Nephron (organoid): ENCODE results near the gene TOGARAM1.

ENCODE experiments used
- H3K27ac Mint-ChIP-seq, 3 experiments: 2 replicates each; pipeline ENCODE4 v1.8.0; 2020; ENCODE audit warnings: mixed read lengths in 3 of 3, mild to moderate bottlenecking in 2 of 3, moderate library complexity in 1 of 3
- H3K27me3 Mint-ChIP-seq: 2 replicates; pipeline ENCODE4 v1.8.0; 2021; ENCODE audit warnings: low read depth, mild to moderate bottlenecking, moderate library complexity, mixed read lengths
- H3K36me3 Mint-ChIP-seq: 2 replicates; pipeline ENCODE4 v1.8.0; 2020; ENCODE audit warnings: low read depth, mixed read lengths
- H3K4me1 Mint-ChIP-seq: 2 replicates; pipeline ENCODE4 v1.8.0; 2020; ENCODE audit warnings: mixed read lengths
- H3K4me3 Mint-ChIP-seq, 3 experiments: 2 replicates each; pipeline ENCODE4 v1.8.0; 2020; ENCODE audit warnings: mild to moderate bottlenecking in 3 of 3, mixed read lengths in 3 of 3, moderate library complexity in 2 of 3
- H3K9me3 Mint-ChIP-seq: 2 replicates; pipeline ENCODE4 v1.8.0; 2020; ENCODE audit warnings: mixed read lengths
- CTCF ChIP-seq, 3 experiments: fragments of 200-600 bp; sonication (generic); IDR thresholded peaks; one replicate each; pipeline ENCODE4 v1.5.0; 2021; ENCODE audit warnings: antibody characterized with exemption in 3 of 3; ENCODE audit not compliant: unreplicated experiment in 3 of 3

TOGARAM1 gene

GRCh38 chr14:44979740-44980356 lies 17.9 kb downstream of the TOGARAM1 start:
- H3K36me3 Mint-ChIP-seq: peaks cover 9% of the 10 kb centered on the region
- TF ChIP-seq CTCF (IDR thresholded peaks at IDR 0.05; ENCODE audit: unreplicated experiment in 3 of 3): no peak
- H3K4me3 Mint-ChIP-seq: no peak overlapping the region
- H3K9me3 Mint-ChIP-seq: no peaks in the 10 kb centered on the region
- peak overlapping the region in 1 of 3 experiments; percentile 59 for H3K27ac Mint-ChIP-seq
- H3K4me1 Mint-ChIP-seq: peaks cover 14% of the 10 kb centered on the region
- no peaks in the 10 kb centered on the region for H3K27me3 Mint-ChIP-seq

GRCh38 chr14:44981198-44981597 lies 19.2 kb downstream of the TOGARAM1 start:
- Mint-ChIP-seq H3K27ac (no peak overlapping the region), H3K9me3 (no peaks in the 10 kb centered on the region), H3K4me3 (no peak overlapping the region), H3K36me3 (peaks cover 5% of the 10 kb centered on the region), H3K4me1 (peaks cover 14% of the 10 kb centered on the region), H3K27me3 (no peaks in the 10 kb centered on the region)
- TF ChIP-seq CTCF (IDR thresholded peaks at IDR 0.05; ENCODE audit: unreplicated experiment in 3 of 3): no peak

GRCh38 chr14:44982594-44982993 lies 20.6 kb downstream of the TOGARAM1 start:
- no peak for TF ChIP-seq CTCF (IDR thresholded peaks at IDR 0.05; ENCODE audit: unreplicated experiment in 3 of 3)
- Mint-ChIP-seq H3K27me3 (no peaks in the 10 kb centered on the region), H3K4me3 (no peak overlapping the region), H3K4me1 (peaks cover 14% of the 10 kb centered on the region), H3K9me3 (no peaks in the 10 kb centered on the region), H3K36me3 (peaks cover 3% of the 10 kb centered on the region), H3K27ac (no peak overlapping the region)

- TF ChIP-seq CTCF (IDR thresholded peaks at IDR 0.05; ENCODE audit: unreplicated experiment in 3 of 3): no peak
Measured at GRCh38 chr14:44988694-44989093, 26.7 kb downstream of the TOGARAM1 start.

GRCh38 chr14:44989497-44990440 lies 27.8 kb downstream of the TOGARAM1 start:
- Mint-ChIP-seq H3K27ac (peak overlapping the region in 1 of 3 experiments; percentile 3), H3K27me3 (no peaks in the 10 kb centered on the region), H3K4me3 (no peak overlapping the region), H3K9me3 (no peaks in the 10 kb centered on the region), H3K4me1 (peaks cover 3% of the 10 kb centered on the region), H3K36me3 (no peaks in the 10 kb centered on the region)
- no peak for TF ChIP-seq CTCF (IDR thresholded peaks at IDR 0.05; ENCODE audit: unreplicated experiment in 3 of 3)

More at GRCh38 chr14:44988694-44989093, 26.7 kb downstream of the TOGARAM1 start:
- no peaks in the 10 kb centered on the region for H3K9me3 Mint-ChIP-seq
- peak overlapping the region in 2 of 3 experiments; percentile 68 to 74 for H3K27ac Mint-ChIP-seq
- H3K36me3 Mint-ChIP-seq: no peaks in the 10 kb centered on the region
- peaks cover 3% of the 10 kb centered on the region for H3K4me1 Mint-ChIP-seq
- H3K4me3 Mint-ChIP-seq: no peak overlapping the region
- no peaks in the 10 kb centered on the region for H3K27me3 Mint-ChIP-seq
